ENCODE data around the gene HID1.
A peak's percentile ranks its signal among the peaks of the same experiment; 100 is the strongest.

HID1 gene

GRCh38 chr17:74964988-74965622 lies 7.5 kb downstream of the HID1 start:
- no peak for DNase-seq

DNA sequence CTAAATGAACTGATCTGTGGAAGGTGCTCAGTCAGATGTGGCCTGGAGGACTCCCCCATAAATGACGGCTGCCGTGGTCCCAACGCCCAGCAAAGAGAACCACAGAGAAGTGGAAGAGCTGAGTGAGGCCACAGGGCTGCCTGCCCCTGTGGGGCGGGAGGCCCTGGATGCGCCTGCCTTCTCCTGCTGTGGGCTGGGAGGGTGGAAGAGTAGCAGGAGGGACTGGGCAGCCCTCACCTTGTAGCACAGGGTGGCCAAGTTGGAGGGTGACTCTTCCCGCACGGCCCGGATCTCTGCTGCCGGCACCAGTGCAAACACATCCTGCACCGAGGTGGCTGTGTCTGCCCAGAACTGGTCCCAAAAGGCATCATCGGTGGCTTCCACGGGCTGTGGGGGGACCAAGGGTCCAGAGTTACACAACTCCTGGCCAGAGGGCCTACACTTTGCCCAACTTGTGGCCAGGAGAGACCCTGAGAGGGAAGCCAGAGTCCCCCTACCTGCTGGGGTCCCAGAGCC lies 8.3 kb downstream of the HID1 start:
- DNase-seq: no peak

DNA sequence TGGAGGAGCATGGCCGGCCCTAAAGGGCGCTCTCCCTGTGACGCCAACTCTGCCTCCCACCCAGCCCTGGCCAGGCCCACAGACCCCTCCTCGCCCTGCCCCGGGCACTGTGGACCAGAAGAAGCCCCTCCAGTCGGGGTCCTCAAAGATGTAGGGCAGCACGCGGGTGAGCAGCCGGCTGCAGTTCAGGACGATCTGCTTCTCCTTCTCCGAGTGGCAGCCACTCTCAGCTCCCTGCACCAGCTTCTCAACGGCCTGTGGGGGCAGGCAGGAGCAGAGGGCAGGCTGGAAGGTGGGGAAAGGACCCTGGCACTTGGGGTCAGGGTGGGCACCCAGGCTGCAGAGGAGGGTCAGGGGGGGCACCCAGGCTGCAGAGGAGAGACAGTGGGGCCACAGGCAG lies 8.9 kb downstream of the HID1 start:
- DNase-seq: no peak

DNA sequence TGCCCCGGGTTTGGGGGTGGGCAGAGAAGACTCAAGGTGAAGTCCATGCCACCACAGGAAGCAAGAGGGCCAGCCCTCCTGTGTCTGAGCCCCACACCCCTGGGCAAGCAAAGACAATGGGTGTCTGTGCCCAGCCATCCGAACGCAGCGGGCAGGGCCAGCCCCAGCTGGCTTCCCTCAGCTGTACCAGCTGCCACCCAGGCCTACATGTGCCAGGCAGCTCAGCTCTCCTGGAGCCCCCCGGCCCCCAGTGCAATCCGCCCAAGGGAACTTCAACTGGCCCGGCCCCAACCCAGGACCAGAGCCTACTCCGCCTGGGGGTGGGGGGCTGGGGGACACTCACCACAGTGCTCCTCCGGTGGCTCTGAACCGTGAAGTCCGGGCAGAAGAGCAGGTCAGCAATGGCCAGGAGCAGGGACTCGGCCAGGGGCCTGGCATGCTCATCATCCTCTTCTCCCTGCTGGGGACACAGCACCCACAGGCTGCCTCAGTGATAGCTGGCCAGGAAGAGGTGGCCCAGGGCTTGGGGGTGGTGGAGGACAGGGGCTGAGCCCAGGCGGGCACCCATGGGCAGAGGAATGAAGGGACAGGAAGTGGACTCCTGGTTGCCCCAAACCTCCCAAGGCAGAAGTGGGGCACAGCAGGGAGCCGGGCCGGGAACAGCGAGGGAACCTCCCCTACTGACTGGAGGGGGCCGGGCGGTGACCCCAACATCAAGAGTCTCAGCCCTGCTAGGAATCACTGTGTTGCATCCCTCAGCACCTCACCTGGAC lies 9.8 kb downstream of the HID1 start:
- DNase-seq: no peak

DNA sequence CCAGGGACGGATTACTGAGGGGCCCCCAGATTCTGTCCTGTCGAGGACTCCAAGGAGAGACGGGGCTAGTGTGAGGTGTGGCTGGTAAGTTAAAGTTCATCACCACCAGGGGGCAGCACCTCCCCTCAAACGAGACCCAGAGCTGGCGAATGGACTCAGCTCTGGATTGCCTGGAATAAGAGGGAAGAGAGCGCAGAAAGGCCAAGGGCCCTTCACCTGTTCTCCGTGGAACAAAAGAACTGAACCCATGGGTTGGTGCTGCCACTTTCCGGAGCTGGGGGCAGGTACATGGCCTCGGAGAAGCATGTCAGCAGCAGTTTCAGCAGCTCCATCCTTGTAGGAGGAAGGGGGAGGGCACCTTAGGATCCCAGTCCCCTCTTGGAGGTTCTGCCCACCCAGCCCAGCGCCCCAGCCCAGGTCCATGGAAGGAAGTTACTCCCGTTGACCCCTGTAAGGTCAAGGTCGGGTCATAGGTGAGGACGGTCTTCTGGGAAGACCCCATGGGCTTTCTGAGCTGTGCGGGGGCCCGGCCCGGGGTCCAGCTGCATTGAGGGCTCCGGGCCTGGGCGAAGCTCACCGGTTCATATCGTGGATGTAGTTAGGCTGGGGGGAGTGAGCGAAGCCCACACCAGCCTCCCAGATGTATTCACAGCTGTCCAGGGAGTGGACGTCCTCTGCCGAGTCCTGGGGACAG lies 10.8 kb downstream of the HID1 start:
- peak; percentile 92 for DNase-seq

DNA sequence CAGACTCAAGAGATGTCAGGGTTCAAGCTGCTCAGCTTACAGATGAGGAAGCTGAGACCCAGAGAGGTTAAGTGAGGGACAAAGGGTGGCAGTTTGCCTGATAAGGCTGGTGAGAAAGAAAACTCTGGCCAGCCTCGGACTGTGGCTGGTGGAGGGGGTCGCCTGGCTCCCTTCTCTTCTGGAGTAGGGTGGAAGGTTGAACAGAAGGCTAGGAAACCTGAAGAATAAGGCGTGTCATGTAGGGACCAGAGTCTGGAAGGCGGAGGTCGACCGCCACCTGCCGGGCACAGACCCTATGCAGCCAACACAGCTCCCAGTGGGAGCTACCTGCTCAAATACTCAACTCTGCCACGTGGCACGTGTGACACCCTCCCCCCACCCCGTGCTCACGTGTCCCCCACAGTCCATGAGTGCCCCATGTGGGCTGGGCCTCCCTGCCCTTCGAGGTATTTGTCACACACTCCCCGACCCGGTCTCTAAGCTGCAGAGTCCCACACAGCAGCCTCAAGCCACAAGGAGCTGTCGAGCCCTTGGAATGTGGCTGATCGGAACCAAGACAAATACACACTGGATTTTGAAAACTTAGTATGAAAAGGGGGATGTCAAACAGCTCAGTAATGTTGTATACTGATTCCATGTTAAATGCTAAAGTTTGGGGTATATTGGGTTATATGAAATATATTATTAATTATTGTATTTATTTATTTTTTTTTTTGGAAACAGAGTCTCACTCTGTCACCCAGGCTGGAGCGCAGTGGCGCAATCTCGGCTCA lies 11.8 kb downstream of the HID1 start:
- peak; percentile 79 for DNase-seq

GRCh38 chr17:74959826-74960515 lies 12.6 kb downstream of the HID1 start:
- no peak for DNase-seq

- peak; percentile 87 for DNase-seq
Measured at GRCh38 chr17:74957935-74958740, 14.4 kb downstream of the HID1 start.

GRCh38 chr17:74956093-74956492 lies 16.5 kb downstream of the HID1 start:
- DNase-seq: no peak

- DNase-seq: no peak
Measured at GRCh38 chr17:74954665-74955421, 17.7 kb downstream of the HID1 start.

- DNase-seq: no peak
Measured at GRCh38 chr17:74954115-74954514, 18.4 kb downstream of the HID1 start.

- no peak for DNase-seq
Measured at GRCh38 chr17:74953134-74953687, 19.3 kb downstream of the HID1 start.

DNA sequence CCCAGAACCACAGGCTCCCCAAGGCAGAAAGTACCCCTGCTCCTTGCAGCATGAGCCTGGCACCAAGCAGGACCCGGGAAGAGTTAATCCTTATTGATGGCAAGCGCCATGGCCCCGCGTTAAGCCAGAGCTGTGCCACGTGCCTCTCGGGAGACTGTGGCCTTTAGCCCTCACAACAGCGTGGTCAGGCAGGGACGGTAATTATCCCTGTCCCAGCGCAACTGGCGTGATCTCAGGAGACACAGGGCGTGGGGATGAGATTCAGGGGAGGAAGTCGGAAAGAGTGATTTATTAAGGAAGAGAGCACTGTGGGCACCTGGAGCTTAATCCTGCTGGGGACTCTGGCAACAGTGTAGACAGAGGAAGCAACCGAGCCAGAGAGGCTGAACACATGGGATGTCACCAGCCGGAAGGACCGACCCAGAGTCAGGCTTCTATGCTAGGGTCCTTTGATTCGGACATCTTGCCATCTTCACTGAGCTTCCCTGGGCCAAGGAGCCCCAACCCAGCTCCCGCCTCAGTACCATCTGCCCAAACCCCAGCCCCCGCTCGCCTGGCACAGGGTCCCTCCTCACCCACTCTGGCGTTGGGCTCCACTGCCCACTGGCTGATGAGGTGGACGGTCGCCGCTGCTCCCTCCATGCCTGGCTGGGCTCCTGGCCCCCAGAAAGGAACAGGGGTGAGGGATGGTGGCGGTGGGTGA lies 20.0 kb downstream of the HID1 start:
- no peak for DNase-seq

DNA sequence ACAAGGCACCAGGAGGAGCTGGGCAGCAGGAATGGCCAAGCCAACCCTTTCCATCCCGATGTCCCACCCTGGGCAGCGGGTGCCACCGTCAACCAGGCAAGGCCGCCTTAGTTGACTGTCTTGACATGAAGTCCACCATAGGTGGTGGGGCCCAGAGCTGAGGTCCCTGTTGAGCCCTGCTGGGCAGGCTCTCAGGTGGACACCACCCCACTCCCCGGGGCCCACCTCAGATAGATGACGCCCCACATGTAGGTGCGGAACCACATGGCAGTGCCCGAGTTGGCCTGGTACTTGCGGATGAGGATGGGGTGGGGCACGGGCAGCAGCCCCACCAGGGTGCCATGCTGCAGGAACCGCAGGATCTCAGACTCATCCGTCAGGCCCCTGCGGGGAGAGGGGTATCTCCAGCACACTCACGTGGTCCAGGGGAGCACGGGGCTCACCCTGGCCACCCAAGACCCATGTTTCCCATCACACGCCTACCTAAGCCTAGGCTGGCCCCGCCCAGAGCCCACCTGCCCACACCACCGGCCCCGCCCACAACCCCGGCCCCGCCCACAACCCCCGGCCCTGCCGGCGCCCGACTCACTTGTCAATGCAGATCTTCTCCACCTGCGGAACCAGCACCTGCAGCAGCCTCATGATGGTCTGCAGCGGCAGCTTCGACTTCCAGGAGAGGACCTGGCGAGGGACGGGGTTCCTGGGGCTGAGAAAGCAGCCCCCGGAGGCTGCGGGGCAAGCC lies 20.7 kb downstream of the HID1 start:
- no peak for DNase-seq

DNA sequence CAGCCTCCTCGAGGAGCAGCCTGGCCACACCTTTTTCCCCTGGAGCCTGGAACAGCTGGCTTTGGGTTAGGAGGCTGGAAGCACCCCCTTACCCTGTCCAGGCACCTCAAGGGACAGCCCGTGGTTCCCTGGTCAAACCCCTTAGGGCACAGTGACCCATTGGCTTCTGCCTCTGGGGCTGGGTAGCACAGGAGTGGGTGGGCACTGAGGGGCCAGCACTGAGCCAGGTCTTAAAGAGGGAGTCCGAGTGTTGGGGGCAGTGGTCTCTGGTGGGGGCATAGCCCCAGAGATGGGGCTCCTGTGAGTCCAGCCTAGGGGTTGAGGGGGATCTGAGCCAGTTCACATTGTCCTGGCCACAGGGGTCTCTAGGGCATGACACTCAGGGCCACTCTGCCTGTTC lies 21.5 kb downstream of the HID1 start:
- DNase-seq: no peak

- DNase-seq: no peak
Measured at GRCh38 chr17:74950207-74950606, 22.4 kb downstream of the HID1 start.

DNA sequence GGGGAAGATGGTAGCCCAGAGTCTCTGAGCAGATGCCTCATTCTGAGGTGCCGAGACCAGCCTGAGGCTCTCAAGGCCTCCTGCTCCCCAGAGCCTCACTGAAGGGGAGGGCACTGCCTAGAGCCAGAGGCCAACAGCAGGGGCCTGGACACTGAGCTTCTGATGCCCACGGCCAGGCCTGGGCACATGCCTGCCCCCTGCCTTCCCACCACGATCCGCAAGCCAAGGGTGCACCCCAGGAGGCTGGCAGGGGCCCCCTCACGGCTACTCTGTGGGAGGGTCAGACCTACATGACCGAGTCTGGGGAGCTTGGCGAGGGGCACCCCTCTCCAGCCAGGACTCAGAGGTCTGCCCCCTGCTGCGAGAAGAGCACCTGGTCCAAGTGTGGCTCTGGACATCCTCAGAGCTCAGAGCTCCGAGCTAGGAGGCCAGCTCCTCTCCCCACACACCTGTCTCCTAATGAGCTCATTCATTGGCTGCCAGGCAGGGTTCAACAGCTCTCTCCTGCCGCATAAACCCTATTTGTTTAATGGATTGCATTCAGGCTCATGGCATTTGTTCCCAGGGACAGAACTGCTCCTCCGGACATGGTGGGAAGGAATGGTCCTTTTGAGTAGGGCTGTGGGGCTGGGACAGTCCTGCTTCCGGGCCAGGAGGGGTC lies 23.0 kb downstream of the HID1 start:
- DNase-seq: no peak

DNA sequence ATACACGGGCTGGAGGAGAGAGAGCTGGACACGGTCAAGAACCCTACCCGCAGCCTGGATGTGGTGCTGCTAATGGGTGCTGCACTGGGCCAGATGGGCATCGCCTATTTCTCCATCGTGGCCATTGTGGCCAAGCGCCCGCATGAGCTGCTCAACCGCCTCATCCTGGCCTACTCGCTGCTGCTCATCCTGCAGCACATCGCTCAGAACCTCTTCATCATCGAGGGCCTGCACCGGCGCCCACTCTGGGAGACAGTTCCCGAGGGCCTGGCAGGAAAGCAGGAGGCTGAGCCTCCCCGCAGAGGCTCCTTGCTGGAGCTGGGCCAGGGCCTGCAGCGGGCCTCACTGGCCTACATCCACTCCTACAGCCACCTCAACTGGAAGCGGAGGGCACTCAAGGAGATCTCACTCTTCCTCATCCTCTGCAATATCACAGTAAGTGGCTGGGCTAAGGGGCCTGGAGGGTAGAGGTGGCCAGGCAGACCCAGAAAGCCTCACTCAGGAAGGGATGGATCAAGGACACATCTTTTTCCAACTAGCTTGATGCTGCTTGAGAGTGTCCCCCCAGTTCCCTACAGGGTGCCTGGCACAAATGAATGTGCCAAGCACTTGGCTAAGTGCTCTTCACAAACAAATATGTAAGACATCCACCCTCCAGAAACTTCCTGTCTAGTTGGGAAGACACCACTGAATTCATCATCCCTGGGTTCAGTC lies 25.4 kb downstream of the HID1 start:
- no peak for DNase-seq

Data from stimulated activated CD4-positive, alpha-beta T cell treated with anti-CD3 and anti-CD28 coated beads, Interleukin-15, amount 100 ng/mL, for 24 hours (primary cell).